ENCODE results near the gene SLAMF7. TPM values are rescaled to one million over a fixed set of nuclear protein-coding genes. Genes with fewer than 3 reads are reported as not detected.

SLAMF7 gene
- total RNA-seq, 4 donors from 2014 or later, result 0.91 to 8.0 (median 4.5) TPM

DNA sequence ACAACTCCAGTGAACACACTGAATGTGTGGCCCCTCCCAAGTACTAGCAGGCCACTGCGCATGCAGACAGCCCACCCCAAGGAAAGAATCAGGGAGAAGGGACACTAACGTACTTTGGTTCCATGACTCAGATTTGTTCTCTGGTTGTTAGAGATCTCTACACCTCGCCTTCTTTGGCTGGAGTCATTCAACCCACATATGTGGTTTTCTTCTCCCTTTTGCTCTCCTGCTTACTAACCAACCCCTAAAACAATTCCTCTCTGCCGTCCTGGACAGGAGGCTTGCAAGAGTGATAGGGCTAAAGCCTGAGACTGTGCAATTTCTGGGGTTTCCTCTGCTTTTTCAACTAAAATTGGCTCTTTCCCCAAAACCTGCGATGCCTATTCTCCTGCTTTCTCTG, 21.7 kb upstream of the SLAMF7 start:
- no peak overlapping the region for H3K4me3 ChIP-seq (ENCODE audit: low read depth, poor library complexity, severe bottlenecking)
- intact Hi-C loops (cut with DNase I; ENCODE audit: low total_unique reads), result no loop called here
- no peak for DNase-seq (ENCODE audit: low spot score in 2 of 2)
- TF ChIP-seq, protein P1, sequence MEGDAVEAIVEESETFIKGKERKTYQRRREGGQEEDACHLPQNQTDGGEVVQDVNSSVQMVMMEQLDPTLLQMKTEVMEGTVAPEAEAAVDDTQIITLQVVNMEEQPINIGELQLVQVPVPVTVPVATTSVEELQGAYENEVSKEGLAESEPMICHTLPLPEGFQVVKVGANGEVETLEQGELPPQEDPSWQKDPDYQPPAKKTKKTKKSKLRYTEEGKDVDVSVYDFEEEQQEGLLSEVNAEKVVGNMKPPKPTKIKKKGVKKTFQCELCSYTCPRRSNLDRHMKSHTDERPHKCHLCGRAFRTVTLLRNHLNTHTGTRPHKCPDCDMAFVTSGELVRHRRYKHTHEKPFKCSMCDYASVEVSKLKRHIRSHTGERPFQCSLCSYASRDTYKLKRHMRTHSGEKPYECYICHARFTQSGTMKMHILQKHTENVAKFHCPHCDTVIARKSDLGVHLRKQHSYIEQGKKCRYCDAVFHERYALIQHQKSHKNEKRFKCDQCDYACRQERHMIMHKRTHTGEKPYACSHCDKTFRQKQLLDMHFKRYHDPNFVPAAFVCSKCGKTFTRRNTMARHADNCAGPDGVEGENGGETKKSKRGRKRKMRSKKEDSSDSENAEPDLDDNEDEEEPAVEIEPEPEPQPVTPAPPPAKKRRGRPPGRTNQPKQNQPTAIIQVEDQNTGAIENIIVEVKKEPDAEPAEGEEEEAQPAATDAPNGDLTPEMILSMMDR (IDR thresholded peaks at IDR 0.05), result no peak
- no peak for TF ChIP-seq POLR2A (IDR thresholded peaks at IDR 0.05)
- WGBS, 2 donors, result 76 to 82% methylated on average over 5 of the region's 5 CpGs

DNA sequence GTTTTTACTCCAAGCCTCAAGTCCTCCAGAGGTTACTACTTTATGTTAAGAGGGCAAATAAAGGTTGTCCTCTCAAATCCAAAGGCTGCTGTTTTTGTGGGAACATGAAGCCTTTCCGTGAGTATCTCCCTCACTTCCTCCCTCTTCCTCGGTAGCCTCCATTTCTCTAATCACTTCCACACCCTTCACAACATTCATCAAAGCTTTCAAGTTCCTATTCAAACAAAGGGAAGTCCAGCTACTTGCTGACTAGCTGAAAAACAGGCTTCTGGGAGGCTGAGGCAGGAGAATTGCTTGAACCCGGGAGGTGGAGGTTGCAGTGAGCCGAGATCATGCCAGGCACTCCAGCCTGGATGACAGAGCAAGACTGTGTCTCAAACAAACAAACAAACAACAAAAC, 20.8 kb upstream of the SLAMF7 start:
- TF ChIP-seq POLR2A (IDR thresholded peaks at IDR 0.05), result no peak
- TF ChIP-seq, protein P1 (IDR thresholded peaks at IDR 0.05), result no peak
- no peak for DNase-seq (ENCODE audit: low spot score in 2 of 2)
- H3K4me3 ChIP-seq (ENCODE audit: low read depth, poor library complexity, severe bottlenecking), result no peak overlapping the region
- WGBS, 2 donors, result 59 to 60% methylated on average over 4 of the region's 4 CpGs
- intact Hi-C loops (cut with DNase I; ENCODE audit: low total_unique reads), result no loop called here

DNA sequence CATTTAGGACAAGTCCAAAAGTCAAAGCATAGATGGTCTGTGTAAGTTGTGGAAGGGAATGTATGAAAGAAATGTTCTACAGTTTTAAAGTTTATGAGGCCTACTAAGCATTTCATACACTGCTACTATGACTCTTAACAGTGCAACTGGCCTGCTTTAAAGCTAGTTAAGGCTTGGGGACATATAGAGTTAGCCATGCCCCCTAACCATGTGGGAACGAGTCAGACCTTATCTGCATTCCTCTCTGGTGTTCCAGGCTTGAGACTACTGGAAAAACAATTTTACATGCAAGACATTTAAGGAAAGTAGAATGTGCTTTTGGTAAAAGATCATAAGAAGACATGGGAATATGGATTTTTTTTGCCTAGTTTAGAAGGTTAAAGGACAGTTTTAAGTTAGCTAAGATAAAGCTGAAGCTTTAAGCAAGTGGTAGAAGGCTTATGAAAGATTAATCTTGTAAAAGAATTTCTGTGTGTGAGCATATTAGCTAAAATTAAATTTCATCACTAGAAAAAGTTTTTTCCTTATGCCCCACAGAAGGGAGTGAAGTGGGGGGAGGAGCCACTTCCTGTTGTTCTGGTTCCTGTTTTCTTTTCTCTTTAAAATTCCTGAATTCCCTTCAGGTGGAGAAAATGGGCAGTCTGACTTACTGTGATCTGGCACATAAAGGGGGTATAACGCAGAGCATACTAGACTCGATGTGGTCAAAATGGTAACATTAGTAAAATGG, 18.5 kb upstream of the SLAMF7 start:
- H3K4me3 ChIP-seq (ENCODE audit: low read depth, poor library complexity, severe bottlenecking), result no peak overlapping the region
- intact Hi-C loops (cut with DNase I; ENCODE audit: low total_unique reads), result loop anchor here (10.0 kb wide), 1 partner anchor 374 kb away; the partner anchor contains the start of gene KLHDC9
- WGBS, 2 donors, result 65 to 79% methylated on average over 3 of the region's 3 CpGs
- DNase-seq (ENCODE audit: low spot score in 2 of 2), result no peak
- TF ChIP-seq, protein P1 (IDR thresholded peaks at IDR 0.05), result no peak
- no peak for TF ChIP-seq POLR2A (IDR thresholded peaks at IDR 0.05)

DNA sequence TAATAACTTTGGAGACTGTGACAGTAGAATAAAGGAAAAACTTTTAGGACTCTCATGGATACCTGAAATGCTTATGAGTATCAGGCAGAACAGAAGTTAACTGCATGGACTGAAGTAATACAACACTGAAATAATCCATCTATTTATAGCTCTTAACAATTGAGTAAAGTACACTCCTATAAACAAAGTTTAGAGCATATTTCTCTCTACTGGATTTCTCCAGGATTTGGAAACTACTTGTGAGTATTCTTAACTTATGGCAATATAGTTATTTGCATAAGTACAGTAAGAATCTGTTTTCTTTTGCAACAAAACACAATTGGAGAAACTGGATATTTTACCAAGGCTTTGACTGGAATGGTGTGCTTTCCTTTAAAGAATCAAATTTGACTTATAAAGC, 17.6 kb upstream of the SLAMF7 start:
- no peak overlapping the region for H3K4me3 ChIP-seq (ENCODE audit: low read depth, poor library complexity, severe bottlenecking)
- TF ChIP-seq, protein P1 (IDR thresholded peaks at IDR 0.05), result no peak
- TF ChIP-seq POLR2A (IDR thresholded peaks at IDR 0.05), result no peak
- intact Hi-C loops (cut with DNase I; ENCODE audit: low total_unique reads), result loop anchor here (10.0 kb wide), 1 partner anchor 373 kb away; the partner anchor contains the start of gene KLHDC9
- no peak for DNase-seq (ENCODE audit: low spot score in 2 of 2)

DNA sequence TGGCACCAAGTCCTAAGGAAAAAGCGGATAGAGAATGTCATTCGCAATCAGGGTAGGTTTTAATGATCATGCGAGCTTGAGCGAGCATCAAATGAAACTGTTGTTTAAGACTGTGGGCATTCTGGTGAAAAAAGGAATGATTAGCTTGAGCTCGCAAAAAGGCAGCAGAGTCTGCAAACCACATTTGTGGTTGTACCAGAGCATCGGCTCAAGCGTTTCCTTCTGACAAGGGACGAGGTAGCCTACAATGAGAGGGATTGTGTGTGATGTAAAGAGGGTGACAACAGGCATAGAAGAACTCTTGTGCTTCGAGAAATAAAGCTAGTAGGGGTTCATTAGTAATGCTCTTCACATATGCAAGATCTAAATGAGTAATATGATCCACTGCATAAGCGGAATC, 16.3 kb upstream of the SLAMF7 start:
- DNase-seq (ENCODE audit: low spot score in 2 of 2), result no peak
- intact Hi-C loops (cut with DNase I; ENCODE audit: low total_unique reads), result loop anchor here (10.0 kb wide), 1 partner anchor 372 kb away; the partner anchor contains the start of gene KLHDC9
- 53 to 63% methylated on average over 10 of the region's 10 CpGs for WGBS, 2 donors
- TF ChIP-seq POLR2A (IDR thresholded peaks at IDR 0.05), result no peak
- TF ChIP-seq, protein P1 (IDR thresholded peaks at IDR 0.05), result no peak
- no peak overlapping the region for H3K4me3 ChIP-seq (ENCODE audit: low read depth, poor library complexity, severe bottlenecking)
